CD4-positive, alpha-beta T cell treated with Interleukin-21 for 1 hour (primary cell): Measurements from ENCODE around the gene ENKD1.
"Not testable (repeated sequence)": the region's sequence is repeated elsewhere in the genome, so short reads cannot be mapped to it uniquely, and the experiment has no call there.

ENCODE experiments used
- DNase-seq: peaks from one replicate; pipeline ENCODE4 v3.0.0-alpha.2; 2020

The ENKD1 gene

GRCh38 chr16:67666559-67667452, at the start of gene ENKD1, which contains the start of gene C16orf86:
TSS of gene ENKD1 (minus strand) at chr16:67666750. CDS start at chr16:67666442, 308 bp downstream.
TSS of gene C16orf86 (plus strand) at chr16:67666814. CDS start at chr16:67666971, 157 bp downstream.
- peak; percentile 87 for DNase-seq

- DNase-seq = no peak
Measured at GRCh38 chr16:67716097-67716496, 49.5 kb upstream of the ENKD1 start.

GRCh38 chr16:67714522-67714921, 48.0 kb upstream of the ENKD1 start:
- DNase-seq = no peak

GRCh38 chr16:67713647-67714273, 47.2 kb upstream of the ENKD1 start:
- DNase-seq = no peak

- DNase-seq = no peak
Measured at GRCh38 chr16:67710607-67711006, 44.1 kb upstream of the ENKD1 start.

GRCh38 chr16:67709050-67709449, 42.5 kb upstream of the ENKD1 start:
- no peak for DNase-seq

- DNase-seq = no peak
Measured at GRCh38 chr16:67708368-67708771, 41.8 kb upstream of the ENKD1 start.

GRCh38 chr16:67707790-67708189, 41.2 kb upstream of the ENKD1 start:
- no peak for DNase-seq

- no peak for DNase-seq
Measured at GRCh38 chr16:67707210-67707609, 40.7 kb upstream of the ENKD1 start.

GRCh38 chr16:67704110-67704509, 37.6 kb upstream of the ENKD1 start:
- DNase-seq = no peak

GRCh38 chr16:67703626-67704025, 37.1 kb upstream of the ENKD1 start:
- no peak for DNase-seq

- no peak for DNase-seq
Measured at GRCh38 chr16:67702130-67702529, 35.6 kb upstream of the ENKD1 start.

GRCh38 chr16:67701420-67701819, 34.9 kb upstream of the ENKD1 start:
- no peak for DNase-seq

GRCh38 chr16:67699265-67699664, 32.7 kb upstream of the ENKD1 start:
- DNase-seq = no peak

GRCh38 chr16:67697422-67698185, 31.1 kb upstream of the ENKD1 start:
- no peak for DNase-seq

GRCh38 chr16:67694611-67695010, 28.1 kb upstream of the ENKD1 start:
- no peak for DNase-seq

- not testable (repeated sequence) for DNase-seq
Measured at GRCh38 chr16:67693517-67694285, 27.2 kb upstream of the ENKD1 start.

- DNase-seq = no peak
Measured at GRCh38 chr16:67685388-67686112, 19.0 kb upstream of the ENKD1 start.

GRCh38 chr16:67683767-67684166, 17.2 kb upstream of the ENKD1 start:
- no peak for DNase-seq

- DNase-seq = no peak
Measured at GRCh38 chr16:67679935-67680897, 13.7 kb upstream of the ENKD1 start.
